Loucy (cell line): ENCODE results near the gene MEAF6.
A peak's percentile ranks its signal among the peaks of the same experiment; 100 is the strongest.

ENCODE experiments used
- H2AFZ ChIP-seq: fragments of 200-600 bp; sonication (generic); 2 replicates; pipeline ENCODE4 v1.6.0; 2016; ENCODE audit warnings: antibody characterized with exemption, mild to moderate bottlenecking, low read length, moderate library complexity
- H3F3A ChIP-seq: fragments of 200-600 bp; 2 replicates; pipeline ENCODE4 v1.6.0; 2016; ENCODE audit warnings: antibody characterized with exemption, low read depth, mild to moderate bottlenecking
- H3K27me3 ChIP-seq: fragments of 200-600 bp; sonication (generic); 2 replicates; pipeline ENCODE4 v1.6.1; 2014; ENCODE audit warnings: low read length, mild to moderate bottlenecking; ENCODE audit not compliant: insufficient read depth, poor library complexity, severe bottlenecking
- H3K36me3 ChIP-seq: fragments of 200-600 bp; sonication (generic); 2 replicates; pipeline ENCODE4 v1.6.1; 2016; ENCODE audit warnings: low read length; ENCODE audit not compliant: insufficient read depth
- H3K4me1 ChIP-seq: fragments of 200-600 bp; sonication (generic); 2 replicates; pipeline ENCODE4 v1.5.1; 2014; ENCODE audit warnings: low read length, mild to moderate bottlenecking; ENCODE audit not compliant: insufficient read depth, poor library complexity, severe bottlenecking
- H3K4me2 ChIP-seq: fragments of 200-600 bp; sonication (generic); 2 replicates; pipeline ENCODE4 v1.6.0; 2014; ENCODE audit warnings: antibody characterized with exemption, low read length, low read depth, mild to moderate bottlenecking; ENCODE audit not compliant: poor library complexity, severe bottlenecking
- H3K4me3 ChIP-seq: fragments of 200-600 bp; sonication (generic); 2 replicates; pipeline ENCODE4 v1.5.1; 2014; ENCODE audit warnings: low read length, mild to moderate bottlenecking, mixed read lengths; ENCODE audit not compliant: poor library complexity, severe bottlenecking
- H3K79me2 ChIP-seq: fragments of 200-600 bp; sonication (generic); 2 replicates; pipeline ENCODE4 v1.6.1; 2014; ENCODE audit warnings: low read length; ENCODE audit not compliant: insufficient read depth
- H3K9ac ChIP-seq: fragments of 200-600 bp; sonication (generic); 2 replicates; pipeline ENCODE4 v1.6.0; 2014; ENCODE audit warnings: mild to moderate bottlenecking, low read depth, low read length, moderate library complexity; ENCODE audit not compliant: poor library complexity, severe bottlenecking
- H3K9me2 ChIP-seq: fragments of 200-600 bp; sonication (generic); replicated peaks from 2 replicates; pipeline ENCODE4 v1.6.1; 2016; ENCODE audit warnings: low read depth, low read length, mixed read lengths
- H3K9me3 ChIP-seq: fragments of 200-600 bp; sonication (generic); 2 replicates; pipeline ENCODE4 v1.6.1; 2014; ENCODE audit warnings: mild to moderate bottlenecking, antibody characterized with exemption, low read length, low read depth; ENCODE audit not compliant: insufficient read depth
- H4K20me1 ChIP-seq: fragments of 200-600 bp; sonication (generic); 2 replicates; pipeline ENCODE4 v1.6.0; 2014; ENCODE audit warnings: antibody characterized with exemption, low read length, mild to moderate bottlenecking; ENCODE audit not compliant: insufficient read depth, poor library complexity, severe bottlenecking
- EZH2phosphoT487 ChIP-seq: fragments of 200-600 bp; IDR thresholded peaks from 2 replicates; pipeline ENCODE4 v1.6.1; 2018; ENCODE audit warnings: antibody characterized with exemption, mild to moderate bottlenecking, moderate library complexity, borderline replicate concordance
- TF ChIP-seq, protein P1 (sequence below): fragments of 200-600 bp; sonication (generic); conservative IDR thresholded peaks from 2 replicates; pipeline ENCODE4 v1.5.1; 2014; ENCODE audit warnings: mild to moderate bottlenecking, antibody characterized with exemption, low read length

Gene MEAF6

DNA sequence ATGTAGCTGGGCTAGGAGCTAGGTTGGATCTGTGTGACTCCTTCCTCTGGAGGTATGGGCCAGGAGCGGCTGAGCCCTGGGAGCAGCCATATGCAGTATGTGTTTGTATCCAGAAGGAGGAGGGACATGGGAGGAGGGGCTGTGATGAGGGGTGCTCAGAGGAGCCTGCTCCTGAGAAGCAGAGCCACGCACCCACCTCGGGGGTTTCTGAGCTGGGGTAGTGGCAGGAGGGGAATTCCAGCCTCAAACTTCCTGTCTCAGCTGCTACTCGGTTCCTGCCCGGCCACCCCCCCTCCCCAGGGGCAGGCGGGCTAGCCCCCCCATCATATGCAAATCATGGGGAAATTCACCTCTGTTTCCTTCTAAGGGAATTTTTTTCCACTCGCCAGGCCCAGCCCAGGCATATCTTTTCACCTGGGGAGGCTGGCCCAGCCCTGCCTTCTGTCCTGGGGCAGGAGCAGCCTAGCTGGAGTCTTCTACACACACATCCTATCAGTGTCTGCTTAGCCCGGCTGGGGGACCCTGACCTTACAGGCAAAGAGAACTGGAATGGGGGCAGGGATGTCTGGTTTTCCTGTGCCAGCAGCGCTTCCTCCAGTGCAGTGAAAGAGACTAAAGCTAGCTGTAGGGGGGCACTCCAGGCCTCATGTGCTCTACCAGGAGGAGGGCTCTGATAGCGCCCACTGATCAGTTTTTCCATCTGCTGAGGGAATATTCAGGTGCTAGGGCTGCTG lies 37.2 kb downstream of the MEAF6 start:
- Histone ChIP-seq H3K36me3 (peaks cover 24% of the 10 kb centered on the region; the same call in 1 of the 2 replicates), H3K9ac (peak overlapping the region; percentile 90), H3K4me1 (peaks cover 71% of the 10 kb centered on the region), H3K4me2 (peak overlapping the region; percentile 93), H2AFZ (no peak overlapping the region), H3K27me3 (no peaks in the 10 kb centered on the region), H3K4me3 (peak overlapping the region; percentile 98), H3K79me2 (peaks cover 86% of the 10 kb centered on the region), H3F3A (0 out of 2 replicates have a peak, but pooled peaks cover 3% of the 10 kb centered on the region), H3K9me2 (no peaks in the 10 kb centered on the region), H3K9me3 (no peaks in the 10 kb centered on the region), H4K20me1 (peaks cover 60% of the 10 kb centered on the region)
- TF ChIP-seq EZH2phosphoT487: no peak
- TF ChIP-seq, protein P1, sequence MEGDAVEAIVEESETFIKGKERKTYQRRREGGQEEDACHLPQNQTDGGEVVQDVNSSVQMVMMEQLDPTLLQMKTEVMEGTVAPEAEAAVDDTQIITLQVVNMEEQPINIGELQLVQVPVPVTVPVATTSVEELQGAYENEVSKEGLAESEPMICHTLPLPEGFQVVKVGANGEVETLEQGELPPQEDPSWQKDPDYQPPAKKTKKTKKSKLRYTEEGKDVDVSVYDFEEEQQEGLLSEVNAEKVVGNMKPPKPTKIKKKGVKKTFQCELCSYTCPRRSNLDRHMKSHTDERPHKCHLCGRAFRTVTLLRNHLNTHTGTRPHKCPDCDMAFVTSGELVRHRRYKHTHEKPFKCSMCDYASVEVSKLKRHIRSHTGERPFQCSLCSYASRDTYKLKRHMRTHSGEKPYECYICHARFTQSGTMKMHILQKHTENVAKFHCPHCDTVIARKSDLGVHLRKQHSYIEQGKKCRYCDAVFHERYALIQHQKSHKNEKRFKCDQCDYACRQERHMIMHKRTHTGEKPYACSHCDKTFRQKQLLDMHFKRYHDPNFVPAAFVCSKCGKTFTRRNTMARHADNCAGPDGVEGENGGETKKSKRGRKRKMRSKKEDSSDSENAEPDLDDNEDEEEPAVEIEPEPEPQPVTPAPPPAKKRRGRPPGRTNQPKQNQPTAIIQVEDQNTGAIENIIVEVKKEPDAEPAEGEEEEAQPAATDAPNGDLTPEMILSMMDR: no peak

DNA sequence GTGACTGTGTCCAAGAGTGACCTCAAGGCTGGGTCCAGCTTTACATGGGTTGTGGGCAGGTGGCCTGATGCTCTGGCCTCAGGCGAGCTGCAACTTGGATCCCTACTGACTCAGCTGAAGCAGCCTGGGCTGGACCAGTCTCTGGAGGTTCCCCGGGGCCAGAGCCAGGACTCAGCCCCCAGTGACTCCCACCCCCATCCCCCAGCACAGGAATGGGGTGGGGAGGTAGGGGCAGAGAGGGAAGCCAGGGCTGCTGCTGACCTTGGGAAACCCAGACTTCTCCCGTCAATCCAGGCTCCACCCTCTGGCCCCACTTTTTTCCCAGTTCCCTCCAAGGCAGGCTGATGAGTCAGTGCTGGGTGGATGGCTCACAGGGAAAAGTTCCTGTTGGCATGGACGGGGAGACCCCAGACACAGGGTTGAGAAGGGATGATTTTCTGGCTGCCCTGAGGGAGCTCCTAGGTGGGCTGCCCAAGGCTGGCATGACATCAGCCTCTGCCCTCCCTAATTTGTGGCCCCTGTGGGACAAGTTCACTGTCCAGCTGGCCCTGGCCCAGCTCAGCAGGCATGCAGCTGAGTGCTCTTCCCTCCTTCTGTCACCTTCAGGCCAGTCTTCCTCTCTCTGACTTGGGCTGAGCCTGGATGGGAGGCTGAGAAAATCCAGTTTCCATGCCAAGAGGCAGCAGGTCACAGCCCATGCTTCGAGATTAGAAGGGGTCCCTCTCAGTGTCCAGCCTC lies 37.9 kb downstream of the MEAF6 start:
- H3F3A ChIP-seq: 0 out of 2 replicates have a peak, but pooled peaks cover 3% of the 10 kb centered on the region
- no peak overlapping the region for H2AFZ ChIP-seq
- H3K4me3 ChIP-seq: peak overlapping the region; percentile 98
- H3K4me2 ChIP-seq: peak overlapping the region; percentile 93
- peaks cover 90% of the 10 kb centered on the region for H3K79me2 ChIP-seq
- H3K4me1 ChIP-seq: peaks cover 79% of the 10 kb centered on the region
- no peaks in the 10 kb centered on the region for H3K9me3 ChIP-seq
- TF ChIP-seq EZH2phosphoT487: no peak
- TF ChIP-seq, protein P1: no peak
- peaks cover 16% of the 10 kb centered on the region; the same call in 1 of the 2 replicates for H3K36me3 ChIP-seq
- peak overlapping the region; percentile 90 for H3K9ac ChIP-seq
- no peaks in the 10 kb centered on the region for H3K27me3 ChIP-seq
- H4K20me1 ChIP-seq: peaks cover 60% of the 10 kb centered on the region
- H3K9me2 ChIP-seq: no peaks in the 10 kb centered on the region

- peaks cover 83% of the 10 kb centered on the region for H3K4me1 ChIP-seq
- 0 out of 2 replicates have a peak, but pooled peaks cover 3% of the 10 kb centered on the region for H3F3A ChIP-seq
- H3K79me2 ChIP-seq: peaks cover 85% of the 10 kb centered on the region
- H3K9ac ChIP-seq: peak overlapping the region; percentile 90
- no peaks in the 10 kb centered on the region for H3K9me2 ChIP-seq
- peaks cover 55% of the 10 kb centered on the region for H4K20me1 ChIP-seq
- H3K36me3 ChIP-seq: peaks cover 11% of the 10 kb centered on the region; the same call in 1 of the 2 replicates
- no peak overlapping the region for H2AFZ ChIP-seq
- no peaks in the 10 kb centered on the region for H3K27me3 ChIP-seq
- H3K9me3 ChIP-seq: no peaks in the 10 kb centered on the region
- H3K4me3 ChIP-seq: peak overlapping the region; percentile 98
- TF ChIP-seq EZH2phosphoT487: no peak
- TF ChIP-seq, protein P1: no peak
- H3K4me2 ChIP-seq: peak overlapping the region; percentile 93
Measured at GRCh38 chr1:37476087-37476452, 38.5 kb downstream of the MEAF6 start.
